K562 treated with DMSO at 1 percent for 12 hours (cell line): ENCODE data around the gene AANAT. TPM values are rescaled to one million over a fixed set of nuclear protein-coding genes. Genes with fewer than 3 reads are reported as not detected.

Source experiments
- total RNA-seq: library from RNA; unstranded; fragments of 300-600 nt; gene quantifications from 2 replicates; pipeline ENCODE4 v1.2.3, GENCODE V29; 2022; ENCODE audit not compliant: insufficient read depth

Gene AANAT
- total RNA-seq, result not detected in 2 replicates

DNA sequence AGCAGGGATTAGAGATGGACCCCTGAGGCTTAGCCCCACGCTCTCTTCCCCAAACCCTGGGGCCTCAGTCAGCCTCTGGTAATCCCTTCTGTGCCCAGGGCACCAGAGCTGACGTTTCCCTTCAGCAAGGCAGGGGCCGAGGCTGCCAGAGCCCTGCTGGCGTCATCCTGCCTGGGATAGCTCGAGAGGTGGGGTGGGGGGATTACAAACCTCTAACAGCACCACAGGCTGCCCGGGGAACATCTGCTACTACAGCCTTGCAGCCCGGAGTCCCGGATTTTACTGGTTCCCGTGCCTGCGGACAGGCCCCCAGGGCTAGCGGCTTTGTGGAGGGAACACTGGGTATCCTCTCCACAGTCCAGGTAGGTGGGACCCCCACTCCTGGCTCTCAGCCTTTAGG is at the start of gene AANAT:
Gene AANAT (plus strand): TSS at position 238 of the 400 bp plus-strand sequence. CDS start 1,144 bp downstream, outside the sequence.

DNA sequence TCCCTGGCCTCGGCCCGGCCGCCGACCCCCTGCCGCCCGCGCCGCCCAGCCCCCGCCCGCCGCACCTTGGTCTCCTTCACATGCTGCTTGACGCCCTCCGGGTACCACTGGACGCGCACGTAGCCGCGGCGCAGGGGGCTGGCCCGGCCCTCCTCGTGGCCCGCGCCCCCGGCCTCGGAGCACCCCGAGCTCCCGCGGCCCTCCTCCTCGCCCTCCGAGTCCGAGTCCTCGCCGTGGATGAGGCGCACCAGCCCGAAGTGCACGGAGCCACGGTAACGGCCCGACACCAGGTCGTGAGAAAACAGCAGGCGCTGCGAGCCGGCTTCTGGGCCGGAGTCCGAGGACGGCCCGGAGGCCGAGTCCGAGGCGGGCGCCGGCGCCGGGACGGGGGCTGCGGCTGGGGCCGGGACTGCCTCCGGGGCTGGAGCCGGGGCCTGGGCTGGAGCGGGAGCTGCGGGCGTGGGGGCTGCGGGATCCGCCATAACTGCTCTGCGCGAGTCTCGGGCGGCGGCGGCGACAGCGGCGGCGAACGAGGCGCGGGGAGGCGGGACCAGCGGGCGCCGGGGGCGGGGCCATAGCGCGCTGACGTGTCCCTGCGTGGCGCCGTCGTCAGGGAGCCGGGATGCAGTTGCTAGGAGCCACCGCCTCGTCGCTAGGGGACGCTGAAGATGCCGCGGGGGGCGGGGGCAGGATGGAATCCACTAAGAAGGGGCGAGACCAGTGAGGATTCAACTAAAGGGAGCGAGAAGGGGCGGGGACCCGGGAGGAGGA is 14.6 kb upstream of the AANAT start, which contains the start of gene UBE2O:
Gene UBE2O (minus strand): TSS at position 493 of the 771 bp plus-strand sequence. CDS start 11 bp downstream, at position 482.

DNA sequence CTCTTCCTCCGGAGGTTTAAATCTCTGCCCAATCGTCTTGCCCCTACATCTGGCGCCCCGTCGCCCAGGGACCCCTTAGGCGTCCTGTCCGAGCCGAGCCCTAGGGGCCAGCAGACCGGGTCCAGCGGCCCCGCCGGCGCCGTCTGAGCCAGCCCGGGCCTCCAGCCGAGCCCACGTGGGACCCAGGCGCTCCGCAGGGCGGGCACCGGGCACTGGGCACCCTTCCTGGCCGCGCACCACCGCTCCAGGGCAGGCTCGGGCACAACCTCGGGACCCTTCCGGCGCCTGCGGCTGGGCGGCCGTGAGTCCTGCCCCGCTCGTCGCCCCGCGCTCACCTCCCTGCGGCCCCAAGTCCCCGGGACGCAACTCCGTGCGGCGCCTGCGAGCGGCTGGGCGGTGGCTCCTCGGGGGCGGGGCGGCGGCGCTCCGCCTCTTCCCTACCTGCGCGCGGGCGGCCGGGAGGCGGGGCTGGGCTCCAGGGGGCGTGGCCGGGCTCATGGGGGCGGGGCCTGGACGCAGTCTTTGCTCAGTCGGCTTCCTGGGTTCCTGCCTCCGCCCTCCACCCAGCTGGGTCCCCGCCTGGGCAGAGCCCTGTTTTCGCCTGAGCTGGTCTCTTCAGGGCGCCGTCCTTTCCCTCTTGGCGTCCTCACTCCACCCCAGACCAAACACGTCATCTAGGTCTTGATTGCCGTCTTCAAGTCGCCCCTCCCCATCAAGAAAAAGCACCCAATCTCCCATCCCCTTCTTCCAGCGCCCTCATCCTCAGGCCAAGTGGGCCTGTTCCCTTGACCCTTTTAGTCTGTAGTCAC is 33.8 kb downstream of the AANAT start, which contains the start of gene RHBDF2:
Gene RHBDF2 (minus strand): TSS at position 406 of the 809 bp plus-strand sequence. CDS start 19,899 bp downstream, outside the sequence.

Other genes with a start within 250 kb of the AANAT start
- gene RNF157, start 227.1 kb upstream of the AANAT start, total RNA-seq, result 13.5 and 50.9 TPM in 2 replicates
- 167 and 186 TPM in 2 replicates for gene UBALD2, start 202.3 kb upstream of the AANAT start, total RNA-seq
- 6.1 and 13.6 TPM in 2 replicates for gene QRICH2, start 159.3 kb upstream of the AANAT start, total RNA-seq
- 59.7 and 71.5 TPM in 2 replicates for gene PRPSAP1, start 113.7 kb upstream of the AANAT start, total RNA-seq
- gene SPHK1, start 83.0 kb upstream of the AANAT start, total RNA-seq, result 41.7 and 47.1 TPM in 2 replicates
- gene UBE2O, start 14.5 kb upstream of the AANAT start, total RNA-seq, result 19.3 and 36.3 TPM in 2 replicates
- gene RHBDF2, start 33.8 kb downstream of the AANAT start, total RNA-seq, result 0.65 and 0.97 TPM in 2 replicates
- 0.40 TPM in 1 of 2 replicates, not detected in the other for gene CYGB, start 70.1 kb downstream of the AANAT start, total RNA-seq
- gene PRCD, start 72.4 kb downstream of the AANAT start, total RNA-seq, result not detected in 2 replicates
- not detected in 2 replicates for gene ST6GALNAC2, start 118.3 kb downstream of the AANAT start, total RNA-seq
- gene ST6GALNAC1, start 176.2 kb downstream of the AANAT start, total RNA-seq, result 24.2 and 28.9 TPM in 2 replicates
- gene MXRA7, start 243.4 kb downstream of the AANAT start, total RNA-seq, result 11.1 and 14.7 TPM in 2 replicates